Stimulated activated CD4-positive, alpha-beta T cell treated with anti-CD3 and anti-CD28 coated beads, Interleukin-4, amount 100 ng/mL, for 1 hour (primary cell): ENCODE data around the gene RBPJ.
"Not testable (repeated sequence)": the region's sequence is repeated elsewhere in the genome, so short reads cannot be mapped to it uniquely, and the experiment has no call there.

Experiments used
- DNase-seq: peaks from one replicate; pipeline ENCODE4 v3.0.0-alpha.2; 2020

Gene RBPJ

DNA sequence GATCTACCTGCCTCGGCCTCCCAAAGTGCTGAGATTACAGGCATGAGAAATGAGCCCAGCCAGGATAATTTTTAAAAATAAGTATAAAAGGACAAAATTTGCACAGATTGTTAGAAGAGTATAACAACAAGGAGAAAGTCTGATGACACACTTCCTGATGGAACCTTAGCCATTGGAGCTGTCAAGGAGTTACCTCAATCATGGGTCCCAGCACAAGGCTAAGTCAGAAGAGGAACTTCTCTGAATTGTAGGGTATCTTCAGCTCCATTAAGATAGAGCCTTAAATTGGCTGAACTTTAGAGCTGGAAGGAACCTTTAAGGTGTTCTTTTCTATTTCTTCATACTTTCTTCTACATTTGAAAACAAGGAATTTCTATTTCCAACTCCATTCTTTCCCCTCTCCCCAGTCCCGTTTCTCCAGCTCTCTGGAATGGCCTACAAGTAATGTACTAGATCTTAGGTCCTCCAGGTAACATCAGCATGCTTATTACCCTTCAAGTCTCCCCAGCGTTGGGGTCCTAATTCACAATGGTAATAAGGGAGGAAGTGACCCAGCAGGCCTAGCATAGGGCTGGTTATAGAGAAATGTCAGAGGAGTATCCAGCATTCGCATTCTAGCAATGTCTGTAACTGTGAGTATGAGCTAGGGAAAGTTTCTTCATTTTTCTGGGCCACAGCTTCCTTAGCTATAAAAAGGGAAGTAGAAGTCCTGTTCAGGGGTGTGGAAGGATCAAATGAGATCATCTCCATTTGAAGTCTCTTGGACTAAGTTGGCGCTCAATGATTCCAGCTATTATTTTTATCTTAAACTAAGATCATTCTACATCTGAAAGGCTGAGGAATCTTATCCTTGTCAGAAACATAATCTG is 18.5 kb upstream of the RBPJ start:
- DNase-seq: no peak

DNA sequence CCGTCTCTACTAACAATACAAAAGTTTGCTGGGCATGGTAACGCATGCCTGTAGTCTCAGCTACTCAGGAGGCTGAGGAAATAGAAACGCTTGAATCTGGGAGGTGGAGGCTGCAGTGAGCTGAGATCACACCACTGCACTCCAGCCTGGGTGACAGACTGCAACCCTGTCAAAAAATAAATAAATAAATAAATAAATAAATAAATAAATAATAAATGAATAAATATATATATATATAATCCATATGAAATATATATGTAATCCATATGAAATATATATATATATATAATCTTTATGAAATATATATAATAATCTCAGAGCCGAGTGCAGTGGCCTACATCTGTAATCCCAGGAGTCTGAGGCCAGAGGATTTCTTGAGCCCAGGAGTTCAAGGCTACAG is 17.8 kb upstream of the RBPJ start:
- DNase-seq: no peak

DNA sequence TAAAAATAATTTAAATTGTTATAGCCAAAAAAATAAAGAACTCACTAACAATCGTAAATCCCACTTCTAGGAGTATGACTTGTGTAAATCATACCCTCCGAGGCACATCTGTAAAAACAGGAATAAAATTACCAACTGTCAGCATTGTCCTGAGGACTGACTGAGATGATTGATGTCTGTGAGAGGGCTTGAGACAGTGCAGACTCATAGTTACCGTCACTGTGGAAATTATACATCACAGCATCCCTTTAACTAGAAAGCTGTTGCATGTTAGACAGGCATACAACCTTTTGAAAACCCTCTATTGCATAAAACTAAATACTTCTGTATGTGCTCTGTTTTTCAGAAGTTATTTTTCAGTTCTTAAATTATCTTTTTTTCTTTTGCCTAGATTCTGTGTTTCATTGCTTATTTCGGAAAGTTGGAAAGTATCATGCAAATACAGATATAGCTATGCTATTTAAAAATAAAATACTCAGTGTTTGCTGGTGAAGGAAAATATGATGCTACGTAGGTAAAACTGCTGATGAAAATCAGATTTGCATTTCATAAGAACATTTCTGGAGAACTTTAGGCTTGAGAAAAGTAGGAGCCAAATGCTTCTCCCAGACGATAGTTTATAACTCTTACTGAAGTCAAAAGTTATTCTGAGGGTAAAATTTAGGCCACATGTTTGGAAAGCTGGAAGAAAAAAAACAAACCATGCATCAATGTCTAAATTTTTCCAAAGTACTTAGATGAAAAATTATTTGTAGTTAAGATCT is 13.6 kb upstream of the RBPJ start:
- DNase-seq: no peak

DNA sequence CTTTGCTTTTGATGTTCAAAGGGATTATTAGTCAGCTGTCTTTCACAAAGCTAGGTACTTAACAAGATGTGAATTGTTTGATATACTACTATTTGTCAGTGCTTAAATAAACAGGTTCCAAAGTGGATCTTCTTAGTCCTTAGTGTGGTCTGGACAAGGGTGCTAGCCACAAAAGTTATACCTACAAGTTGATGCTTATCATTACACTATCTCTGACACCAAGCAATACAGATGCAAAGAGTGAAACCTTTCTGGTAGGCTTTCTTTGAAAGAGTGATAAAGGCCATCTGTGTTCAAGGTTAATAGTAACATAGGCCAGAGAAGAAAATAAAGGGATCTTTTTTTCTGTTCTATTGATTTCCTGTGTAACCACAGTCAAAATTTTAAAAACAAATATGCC is 12.2 kb upstream of the RBPJ start:
- DNase-seq: no peak

DNA sequence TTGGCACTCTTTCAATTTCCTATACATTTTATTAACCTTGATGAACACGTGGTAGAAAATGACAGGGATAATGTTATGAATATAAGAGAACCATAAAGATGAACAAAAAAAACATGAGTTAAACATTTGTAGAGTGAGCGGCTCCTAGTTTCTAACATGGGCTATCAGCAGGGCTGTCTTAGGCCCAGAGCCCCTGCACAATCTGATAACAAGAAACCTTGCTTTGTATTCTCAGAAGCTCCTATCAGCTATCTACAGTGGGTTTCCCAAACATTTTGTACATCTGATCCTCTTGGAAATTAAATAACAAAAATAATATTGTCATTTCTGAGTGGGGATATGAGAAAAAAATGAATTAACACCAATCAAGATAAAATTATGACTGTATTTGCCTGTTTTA is 10.6 kb upstream of the RBPJ start:
- no peak for DNase-seq

DNA sequence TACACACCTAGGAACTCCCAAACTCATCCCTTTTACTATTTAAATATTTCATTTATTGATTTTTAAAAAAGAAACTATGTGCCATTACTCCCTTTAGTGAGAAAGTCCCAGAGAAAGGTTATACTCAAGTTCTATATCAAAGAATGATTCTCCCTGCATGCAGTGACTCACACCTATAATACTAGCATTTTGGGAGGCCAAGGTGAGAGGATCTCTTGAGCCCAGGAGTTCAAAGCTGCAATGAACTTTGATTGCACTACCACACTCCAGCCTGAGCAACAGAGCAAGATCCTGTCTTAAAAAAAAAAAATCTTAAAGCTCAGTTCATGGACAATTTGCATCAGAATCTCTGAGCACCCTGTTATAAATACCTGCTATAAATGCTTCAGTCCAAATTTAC is 9.2 kb upstream of the RBPJ start:
- no peak for DNase-seq

DNA sequence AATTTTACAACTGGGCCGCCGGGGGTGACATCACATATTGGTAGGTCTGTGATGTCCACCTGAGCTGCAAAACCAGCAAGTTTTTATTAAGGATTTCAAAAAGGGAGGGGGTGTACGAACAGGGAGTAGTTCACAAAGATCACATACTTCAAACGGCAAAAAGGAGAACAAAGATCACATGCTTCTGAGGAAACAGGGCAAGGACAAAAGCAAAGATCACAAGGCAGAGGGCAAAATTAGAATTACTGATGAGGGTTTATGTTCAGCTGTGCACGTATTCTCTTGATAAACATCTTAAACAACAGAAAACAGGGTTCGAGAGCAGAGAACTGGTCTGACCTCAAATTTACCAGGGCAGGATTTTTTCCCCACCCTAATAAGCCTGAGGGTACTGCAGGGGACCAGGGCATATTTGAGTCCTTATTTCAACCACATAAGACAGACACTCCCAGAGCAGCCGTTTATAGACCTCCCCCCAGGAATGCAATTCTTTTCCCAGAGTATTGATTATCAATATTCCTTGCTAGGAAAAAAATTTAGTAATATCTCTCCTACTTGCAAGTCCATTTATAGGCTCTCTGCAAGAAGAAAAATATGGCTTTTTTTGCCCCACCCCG is 5.4 kb upstream of the RBPJ start:
- DNase-seq: not testable (repeated sequence)

DNA sequence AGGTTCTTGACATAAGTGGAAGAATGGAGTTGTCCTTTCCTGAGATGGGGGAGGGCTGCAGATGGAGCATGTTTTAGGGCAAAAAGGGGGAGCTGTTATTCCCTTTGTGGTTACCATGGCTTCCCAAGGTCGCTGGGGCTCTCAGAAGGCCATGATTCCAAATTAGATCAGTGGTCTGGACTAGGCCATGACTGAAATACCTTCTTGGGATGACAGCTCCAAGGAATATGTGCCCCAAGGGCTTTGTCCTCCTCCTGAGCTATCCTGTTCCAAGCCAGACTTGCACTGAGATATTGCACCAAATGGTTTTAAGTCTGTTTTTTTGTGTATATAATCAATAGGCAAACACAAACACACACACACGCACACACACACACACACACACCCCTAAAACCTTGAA is 3.0 kb upstream of the RBPJ start:
- DNase-seq: no peak

DNA sequence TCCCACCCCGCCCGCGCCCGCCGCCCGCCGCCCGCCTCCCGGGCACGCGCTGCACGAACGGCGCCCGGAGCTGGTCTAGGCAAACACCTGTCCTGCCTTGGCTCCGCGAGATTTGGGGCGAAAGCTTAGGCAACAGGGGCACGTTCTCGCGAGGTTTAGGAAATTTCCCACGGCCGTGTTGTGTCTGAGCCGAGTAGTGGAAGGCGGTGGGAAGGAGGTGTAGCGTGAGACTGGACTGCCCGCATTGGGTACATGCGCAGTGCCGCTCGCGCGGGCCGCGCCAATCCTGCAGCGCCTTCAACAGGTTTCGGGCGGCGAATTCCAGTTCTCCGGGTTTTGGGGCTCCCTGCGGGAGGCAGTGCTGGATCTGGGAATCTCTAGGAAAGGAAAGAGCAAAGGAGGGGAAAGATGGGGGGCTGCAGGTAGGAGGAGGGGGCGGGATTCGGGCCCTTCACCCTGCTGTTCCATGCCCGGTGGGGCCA is 1.3 kb upstream of the RBPJ start:
- peak; percentile 96 for DNase-seq

DNA sequence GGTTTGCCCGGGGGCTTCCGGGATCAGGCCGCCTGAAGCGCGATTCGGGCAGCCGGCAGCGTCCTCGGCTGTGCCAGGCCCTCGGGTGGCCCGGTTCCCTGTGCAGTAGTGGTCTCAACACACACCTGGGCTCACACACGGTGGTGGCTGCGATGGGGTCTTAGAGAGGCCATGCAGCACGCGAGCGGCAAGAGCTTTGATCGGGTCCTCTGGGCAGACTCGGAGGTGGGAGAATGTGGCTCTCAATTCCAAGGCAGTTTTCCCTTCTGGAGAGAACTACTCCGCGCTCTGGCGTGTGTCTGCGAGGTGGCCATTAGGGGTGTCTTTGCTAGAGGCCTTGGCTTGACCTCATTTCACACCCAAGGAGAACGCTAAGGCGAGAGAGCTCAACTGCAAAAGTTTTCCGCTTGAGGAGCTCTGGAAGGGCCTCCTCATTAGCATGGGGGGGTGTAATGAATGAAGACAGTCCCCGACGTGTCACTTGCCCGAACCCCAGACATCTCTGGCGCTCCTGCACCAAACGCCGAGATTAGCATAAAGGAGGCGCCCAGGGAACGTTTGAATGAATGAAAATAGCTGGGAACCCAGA is 771 bp upstream of the RBPJ start:
- no peak for DNase-seq

DNA sequence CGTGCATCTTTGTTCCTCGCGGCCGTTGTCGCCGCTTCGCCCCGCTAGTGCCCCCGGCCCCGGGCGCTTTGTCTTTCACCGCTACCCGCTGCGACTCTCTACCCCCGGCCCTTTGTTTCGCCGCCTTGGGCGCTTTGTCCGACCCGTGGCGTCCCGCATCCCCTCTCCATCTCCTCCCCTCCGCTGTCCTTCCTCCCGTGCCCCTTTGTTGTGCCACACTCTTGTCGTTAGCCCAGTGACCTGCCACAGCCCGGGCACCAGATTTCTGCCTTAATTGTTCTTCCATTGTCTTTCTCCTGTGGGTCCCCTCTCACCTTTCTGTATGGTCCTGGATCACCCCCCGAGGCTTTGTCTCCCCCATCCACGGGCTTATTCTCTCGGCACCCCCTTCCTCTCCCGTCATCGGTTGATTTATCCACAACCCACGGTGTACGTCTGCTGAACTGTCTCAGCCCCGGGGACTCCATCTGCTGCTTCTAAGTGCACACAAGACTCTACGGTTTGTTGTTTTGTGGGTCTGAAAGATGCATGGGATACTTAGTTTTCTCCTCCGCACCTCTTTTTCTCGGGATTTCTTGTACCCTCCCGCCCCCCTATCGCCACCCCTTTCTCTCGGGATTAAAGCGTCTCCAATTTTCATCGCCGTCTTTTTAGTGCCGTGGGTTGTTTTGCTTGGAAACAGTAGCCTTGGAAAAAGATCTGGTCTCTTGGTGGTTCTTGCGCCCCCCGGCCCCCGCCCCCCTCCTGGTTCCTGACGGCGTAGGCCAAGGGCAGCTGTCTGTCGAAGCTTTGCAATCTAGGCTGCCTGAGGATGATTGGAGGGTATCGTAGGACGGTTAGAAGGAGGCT is 783 bp downstream of the RBPJ start:
- peak; percentile 32 for DNase-seq

DNA sequence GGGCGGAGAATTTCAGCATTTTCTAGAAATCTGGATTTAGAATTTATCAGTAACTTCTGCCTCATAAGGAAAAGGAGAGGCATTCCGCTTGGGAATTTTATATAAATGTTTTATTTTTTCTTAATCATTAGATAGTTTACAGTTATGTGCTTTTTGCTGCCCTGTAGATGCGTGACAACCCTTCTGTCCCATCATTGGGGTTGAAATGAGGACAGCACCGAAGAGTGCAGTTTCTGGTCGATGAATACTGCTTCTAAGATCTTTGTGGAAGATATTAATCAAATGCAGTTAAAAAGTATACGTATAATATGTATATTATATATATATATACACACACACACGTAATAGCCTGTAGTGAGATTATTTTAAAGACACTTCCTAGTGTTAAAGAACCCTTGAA is 1.5 kb downstream of the RBPJ start:
- no peak for DNase-seq

DNA sequence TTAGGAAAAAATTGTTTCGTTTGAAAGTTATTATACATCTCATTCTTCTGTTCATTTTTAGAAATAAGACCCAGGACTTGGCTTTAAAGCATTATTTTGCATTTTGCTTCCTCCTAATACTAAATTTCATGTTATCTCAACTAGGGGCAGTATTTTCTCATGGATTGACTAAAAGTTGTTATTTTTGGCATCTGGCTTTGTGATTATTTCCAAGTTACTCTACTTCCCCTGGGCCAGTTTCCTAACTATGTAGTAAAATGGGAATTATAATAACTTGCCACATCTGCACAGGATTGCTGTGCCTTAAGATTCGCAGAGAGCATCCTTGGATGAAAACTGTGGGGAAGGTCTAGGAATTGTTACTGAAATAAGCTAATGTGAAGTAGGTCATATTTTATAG is 3.0 kb downstream of the RBPJ start:
- DNase-seq: no peak

DNA sequence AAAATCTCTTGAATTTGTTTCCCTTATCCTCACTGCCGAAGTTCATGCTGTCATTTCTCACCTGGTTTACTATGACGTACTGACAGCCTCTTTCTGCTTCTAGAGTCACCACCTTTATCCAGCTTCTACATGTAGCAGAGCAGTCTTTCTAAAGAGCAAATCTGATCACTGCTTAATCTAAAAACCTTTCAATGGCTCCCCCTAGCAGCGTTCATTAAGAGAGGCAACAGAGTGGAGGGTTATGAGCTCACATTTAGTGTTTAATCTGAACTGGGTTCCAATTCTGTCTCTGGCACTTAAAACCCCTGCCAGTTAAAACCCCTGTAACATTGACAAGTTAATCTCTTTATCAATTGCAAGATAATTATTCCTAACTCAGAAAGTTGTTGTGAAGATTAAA is 4.4 kb downstream of the RBPJ start:
- DNase-seq: no peak

DNA sequence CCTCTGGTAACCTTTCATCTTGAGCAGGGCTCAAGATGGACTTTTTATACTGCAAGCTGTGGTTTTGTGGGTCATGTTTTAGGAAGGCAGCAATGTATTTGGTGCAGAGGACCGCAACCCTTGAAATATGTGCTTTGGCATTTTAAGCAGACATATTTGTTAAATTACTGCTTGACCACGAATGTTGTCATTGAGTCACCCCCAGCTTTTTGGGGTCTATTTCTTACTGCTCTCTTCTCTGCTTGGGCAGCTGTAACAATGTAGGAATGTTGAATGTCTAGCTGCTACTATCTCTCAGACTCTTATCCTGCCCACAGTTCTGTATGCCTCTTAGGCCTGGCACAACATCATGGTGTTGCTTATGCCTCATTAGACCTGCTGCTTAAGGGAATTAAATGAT is 6.0 kb downstream of the RBPJ start:
- DNase-seq: no peak

DNA sequence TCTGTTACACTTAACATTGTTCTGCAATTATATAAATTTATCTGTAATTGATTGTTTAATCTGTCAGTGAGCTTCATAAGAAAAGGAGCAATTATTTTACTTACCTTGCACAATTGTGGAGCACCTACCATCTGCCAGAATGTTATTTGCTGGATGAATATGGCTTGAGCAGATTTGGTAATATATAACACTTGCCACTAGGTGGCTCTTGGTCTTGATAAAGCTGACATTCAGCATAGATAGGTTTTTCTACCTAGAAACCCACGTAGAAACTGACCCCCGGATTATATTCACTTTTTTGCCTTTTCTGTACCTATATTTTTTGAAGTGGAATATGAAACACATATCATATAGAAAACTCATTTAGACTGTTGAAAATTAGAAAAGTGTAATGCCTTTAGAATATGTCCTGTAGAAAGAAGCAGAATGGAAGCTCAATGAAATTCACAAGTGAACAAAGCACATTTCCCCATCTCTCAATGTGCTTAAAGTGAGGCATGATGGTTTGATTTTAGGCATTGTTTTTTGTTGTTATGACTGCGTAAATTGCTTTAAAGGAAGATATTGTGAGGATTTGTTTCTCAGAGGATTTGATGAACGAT is 9.5 kb downstream of the RBPJ start:
- no peak for DNase-seq

DNA sequence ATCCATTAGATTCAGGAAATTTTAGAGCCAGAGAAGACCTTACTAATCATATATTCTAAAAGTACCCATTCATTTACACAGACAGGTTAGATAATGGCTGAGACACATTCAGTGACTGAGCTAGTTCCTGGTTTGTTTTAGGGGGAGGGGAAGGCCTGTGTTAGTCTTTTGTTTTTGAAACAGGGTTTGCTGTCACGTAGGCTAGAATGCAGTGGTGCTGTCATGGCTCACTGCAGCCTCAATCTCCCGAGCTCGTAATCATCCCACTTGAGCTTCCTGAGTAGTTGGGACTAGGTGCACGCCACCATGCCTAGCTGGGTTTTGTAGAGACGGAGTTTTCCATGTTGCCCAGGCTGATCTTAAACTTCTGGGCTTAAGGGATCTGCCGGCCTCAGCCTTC is 10.1 kb downstream of the RBPJ start:
- no peak for DNase-seq

DNA sequence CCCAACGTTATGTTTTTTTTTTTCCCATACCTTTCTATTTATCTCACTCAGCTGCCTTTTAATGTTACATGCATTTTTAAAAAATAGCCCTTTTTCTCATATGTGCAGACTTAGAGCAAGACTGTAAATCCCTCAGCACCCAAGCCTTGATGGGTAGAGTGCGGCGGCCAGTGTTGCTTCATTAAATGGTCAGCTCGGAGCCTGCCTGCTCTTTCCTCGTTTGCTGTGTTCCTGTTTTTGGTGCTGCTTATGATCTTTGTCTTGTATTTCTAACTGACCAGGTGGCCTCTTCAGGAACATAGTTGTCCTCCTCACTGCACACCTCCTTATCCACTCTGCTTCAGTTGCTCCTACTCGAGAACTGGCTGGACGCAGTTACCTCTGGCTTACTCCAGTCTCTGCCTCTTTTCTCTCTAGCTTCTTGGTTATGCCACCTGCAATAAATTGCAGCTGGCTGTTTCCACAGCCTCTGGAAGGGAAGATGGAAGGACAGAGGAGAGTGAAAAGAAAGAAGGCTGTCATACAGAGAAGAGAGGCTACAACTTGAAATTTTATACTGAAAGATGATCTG is 10.7 kb downstream of the RBPJ start:
- DNase-seq: no peak

DNA sequence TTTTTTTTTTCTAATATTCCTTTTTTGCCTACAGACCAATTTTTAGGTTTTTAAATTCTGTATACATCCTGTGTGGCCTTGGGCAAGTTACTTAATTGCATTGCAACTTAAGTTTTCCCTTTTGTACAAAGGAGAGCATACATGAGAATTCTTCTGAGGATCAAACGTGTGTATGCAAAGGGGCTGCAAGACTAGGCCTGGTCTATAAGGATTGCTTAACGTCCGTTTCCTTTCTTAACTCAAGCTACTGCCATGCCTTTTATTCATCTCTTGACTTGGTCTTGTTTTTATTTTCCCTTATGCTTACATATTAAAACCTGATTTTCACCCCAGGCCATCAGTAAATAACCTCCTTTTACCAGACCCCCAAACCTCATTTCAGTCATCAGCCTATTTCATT is 13.6 kb downstream of the RBPJ start:
- DNase-seq: no peak

DNA sequence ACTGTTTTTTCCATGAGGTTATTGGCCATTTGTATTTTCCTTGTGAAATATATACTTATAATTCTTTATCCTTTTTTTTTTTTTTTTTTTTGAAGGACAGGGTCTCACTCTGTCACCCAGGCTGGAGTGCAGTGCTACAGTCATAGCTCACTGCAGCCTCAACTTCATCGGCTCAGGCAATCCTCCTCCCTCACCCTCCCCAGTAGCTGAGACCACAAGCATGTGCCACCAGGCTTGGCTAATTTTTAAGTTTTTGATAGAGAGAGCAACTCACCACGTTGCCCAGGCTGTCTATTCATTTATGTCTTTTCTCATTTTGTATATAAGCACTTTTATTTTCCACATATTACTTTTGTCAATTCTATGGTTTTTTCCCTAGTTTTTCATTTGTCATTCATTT is 16.8 kb downstream of the RBPJ start:
- no peak for DNase-seq

DNA sequence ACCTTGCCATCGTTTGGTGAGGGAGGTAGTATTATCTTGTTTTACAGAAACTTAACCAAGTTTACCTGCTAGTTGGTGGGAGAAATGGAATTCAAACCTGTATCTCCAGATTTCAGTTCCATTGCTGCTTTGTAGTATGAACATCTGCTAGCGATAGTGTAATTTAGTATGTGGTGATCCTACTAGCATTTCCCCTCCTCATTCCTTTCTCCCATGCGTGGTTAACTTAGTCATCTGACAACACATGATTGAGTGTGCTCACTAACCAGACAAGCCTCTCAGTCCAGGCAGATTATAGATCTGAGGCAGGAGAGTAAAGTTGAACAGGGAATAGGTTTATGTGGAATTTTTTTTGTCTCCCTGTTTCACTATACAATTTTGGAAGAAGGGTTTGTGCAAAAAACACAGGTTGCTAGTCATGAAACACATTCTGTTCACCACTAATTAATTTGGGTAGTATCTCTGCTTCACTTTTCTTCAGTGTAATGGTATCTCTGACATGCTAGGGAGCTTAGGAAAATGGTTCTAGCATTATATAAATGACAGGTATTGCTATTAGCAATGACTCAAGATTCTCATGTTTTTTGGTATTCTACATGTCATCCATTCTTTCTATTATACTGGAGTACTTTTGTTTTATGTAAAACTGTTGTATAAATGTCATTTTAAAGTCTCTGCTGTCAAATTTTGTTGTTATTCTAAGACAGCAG is 21.7 kb downstream of the RBPJ start:
- DNase-seq: no peak
